Mesothelial cell of epicardium (in vitro differentiated cells): ENCODE measurements around the gene PPME1. TPM values are rescaled to one million over a fixed set of nuclear protein-coding genes. Genes with fewer than 3 reads are reported as not detected.

Experiments used
- DNase-seq, 2 experiments: peaks; one replicate each; pipeline ENCODE4 v3.0.0; 2021; ENCODE audit warnings: low spot score in 2 of 2; ENCODE audit not compliant: unreplicated experiment in 2 of 2
- H3K27ac Mint-ChIP-seq: 2 replicates; pipeline ENCODE4 v1.8.0; 2021; ENCODE audit warnings: mixed read lengths
- H3K27me3 Mint-ChIP-seq: 2 replicates; pipeline ENCODE4 v1.8.0; 2021; ENCODE audit warnings: low read depth, mixed read lengths
- H3K36me3 Mint-ChIP-seq: 2 replicates; pipeline ENCODE4 v1.8.0; 2021; ENCODE audit warnings: mixed read lengths
- H3K4me1 Mint-ChIP-seq: 2 replicates; pipeline ENCODE4 v1.8.0; 2021; ENCODE audit warnings: mixed read lengths
- H3K4me3 Mint-ChIP-seq: 2 replicates; pipeline ENCODE4 v1.8.0; 2021; ENCODE audit warnings: mild to moderate bottlenecking, moderate library complexity, mixed read lengths
- H3K9me3 Mint-ChIP-seq: 2 replicates; pipeline ENCODE4 v1.8.0; 2021; ENCODE audit warnings: mixed read lengths
- CTCF ChIP-seq: fragments of 200-600 bp; sonication (generic); IDR thresholded peaks from one replicate; pipeline ENCODE4 v1.5.0; 2021; ENCODE audit warnings: antibody characterized with exemption; ENCODE audit not compliant: unreplicated experiment
- total RNA-seq: library from RNA; stranded (reverse); gene quantifications from 3 replicates; pipeline ENCODE4 v1.2.1, GENCODE V29; 2021

Gene PPME1
- total RNA-seq, 1 donor from 2014 or later = 50.6 TPM

GRCh38 chr11:74279256-74279655 is 108.2 kb downstream of the PPME1 start:
- no peaks in the 10 kb centered on the region for H3K9me3 Mint-ChIP-seq
- peaks cover 10% of the 10 kb centered on the region for H3K4me1 Mint-ChIP-seq
- H3K4me3 Mint-ChIP-seq = no peak overlapping the region
- DNase-seq = no peak
- no peaks in the 10 kb centered on the region for H3K27me3 Mint-ChIP-seq
- TF ChIP-seq CTCF = no peak
- H3K36me3 Mint-ChIP-seq = no peaks in the 10 kb centered on the region
- H3K27ac Mint-ChIP-seq = no peak overlapping the region

GRCh38 chr11:74280494-74280893 is 109.4 kb downstream of the PPME1 start:
- Mint-ChIP-seq H3K27me3 (no peaks in the 10 kb centered on the region), H3K9me3 (no peaks in the 10 kb centered on the region), H3K4me3 (no peak overlapping the region), H3K27ac (no peak overlapping the region), H3K36me3 (no peaks in the 10 kb centered on the region), H3K4me1 (peaks cover 10% of the 10 kb centered on the region)
- no peak for DNase-seq
- TF ChIP-seq CTCF = no peak

- no peak overlapping the region for H3K4me3 Mint-ChIP-seq
- no peaks in the 10 kb centered on the region for H3K36me3 Mint-ChIP-seq
- no peak overlapping the region for H3K27ac Mint-ChIP-seq
- H3K4me1 Mint-ChIP-seq = peaks cover 10% of the 10 kb centered on the region
- DNase-seq = no peak
- no peaks in the 10 kb centered on the region for H3K9me3 Mint-ChIP-seq
- no peaks in the 10 kb centered on the region for H3K27me3 Mint-ChIP-seq
- TF ChIP-seq CTCF = no peak
Measured at GRCh38 chr11:74282421-74282820, 111.3 kb downstream of the PPME1 start.

- Mint-ChIP-seq H3K4me3 (no peak overlapping the region), H3K9me3 (no peaks in the 10 kb centered on the region), H3K4me1 (peaks cover 7% of the 10 kb centered on the region), H3K36me3 (no peaks in the 10 kb centered on the region), H3K27me3 (no peaks in the 10 kb centered on the region), H3K27ac (no peak overlapping the region)
- TF ChIP-seq CTCF = no peak
- no peak for DNase-seq
Measured at GRCh38 chr11:74282914-74283371, 111.9 kb downstream of the PPME1 start.

GRCh38 chr11:74283580-74284180 is 112.6 kb downstream of the PPME1 start:
- peaks cover 8% of the 10 kb centered on the region for H3K4me1 Mint-ChIP-seq
- no peak for TF ChIP-seq CTCF
- DNase-seq = no peak
- no peak overlapping the region for H3K27ac Mint-ChIP-seq
- no peak overlapping the region for H3K4me3 Mint-ChIP-seq
- H3K36me3 Mint-ChIP-seq = no peaks in the 10 kb centered on the region
- no peaks in the 10 kb centered on the region for H3K9me3 Mint-ChIP-seq
- H3K27me3 Mint-ChIP-seq = no peaks in the 10 kb centered on the region

GRCh38 chr11:74284466-74284865 is 113.4 kb downstream of the PPME1 start:
- DNase-seq = no peak
- Mint-ChIP-seq H3K36me3 (no peaks in the 10 kb centered on the region), H3K4me3 (no peak overlapping the region), H3K9me3 (no peaks in the 10 kb centered on the region), H3K4me1 (peaks cover 8% of the 10 kb centered on the region), H3K27me3 (no peaks in the 10 kb centered on the region), H3K27ac (no peak overlapping the region)
- no peak for TF ChIP-seq CTCF
